Cardiac septum (tissue), 1 donor: ENCODE data around the gene NAALADL2. TPM values are rescaled to one million over a fixed set of nuclear protein-coding genes. Genes with fewer than 3 reads are reported as not detected.
"Not testable (repeated sequence)": the region's sequence is repeated elsewhere in the genome, so short reads cannot be mapped to it uniquely, and the experiment has no call there.

Experiments
- DNase-seq: peaks from one replicate; pipeline ENCODE4 v3.0.0-alpha.2; 2020; ENCODE audit warnings: low spot score
- intact Hi-C: fragments of 100-400 bp; cut with DNase I; formaldehyde crosslinking; loops from one replicate; pipeline ENCODE4 v1.14.0; 2022
- total RNA-seq: library from RNA; stranded (reverse); fragmentation: NEBNext Ultra II Directional; extraction: Animal tissue kit (Norgen Biotek cat#: 25700); gene quantifications from one replicate; pipeline ENCODE4 v1.2.1, GENCODE V29; 2021
- donor health status: DM: no; HTN: no; CAD: no.

NAALADL2 gene
- total RNA-seq, 1 donor from 2014 or later: 10.4 TPM

DNA sequence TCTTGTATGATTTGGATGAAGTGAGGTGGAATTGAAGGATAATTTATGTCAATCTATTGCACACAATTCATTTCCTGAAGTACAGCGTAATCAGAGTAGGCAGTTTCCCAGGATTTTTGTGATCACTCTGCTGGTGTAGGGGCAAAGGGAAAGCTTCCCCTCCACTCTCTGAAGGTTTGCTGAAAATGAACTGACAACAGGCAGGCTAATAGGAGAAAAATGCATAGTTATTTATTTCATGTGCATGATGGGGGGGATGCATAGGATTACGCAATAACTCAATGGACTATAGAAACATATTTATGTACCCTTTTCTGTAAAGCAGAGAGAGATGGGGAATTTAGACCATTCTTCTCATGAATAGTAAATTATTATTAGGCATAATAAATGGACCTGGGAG lies 872.9 kb downstream of the NAALADL2 start:
- intact Hi-C loops: no loop called here
- DNase-seq: no peak

DNA sequence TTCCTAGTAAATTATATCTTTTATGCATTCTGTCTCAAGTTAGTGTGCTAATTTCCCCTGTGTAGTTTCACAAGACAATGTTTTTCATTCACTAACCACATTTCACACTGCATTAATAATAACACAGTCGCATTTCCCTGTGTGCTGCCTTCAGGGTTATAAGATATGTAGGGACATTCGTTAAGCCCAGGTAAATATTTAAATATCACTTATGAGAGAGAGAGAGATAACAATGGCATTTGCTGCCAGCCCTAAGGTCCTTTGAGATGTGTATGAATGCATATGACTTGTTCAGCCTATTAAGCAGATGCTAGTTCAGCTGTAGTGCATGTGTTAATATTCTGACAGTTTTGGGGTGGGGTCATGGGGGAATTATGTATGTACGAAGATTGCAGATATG lies 876.7 kb downstream of the NAALADL2 start:
- intact Hi-C loops: no loop called here

GRCh38 chr3:175737646-175738572 lies 878.8 kb downstream of the NAALADL2 start:
- intact Hi-C loops: no loop called here
- DNase-seq: no peak

More for the DNA sequence above, 876.7 kb downstream of the NAALADL2 start:
- DNase-seq: no peak

DNA sequence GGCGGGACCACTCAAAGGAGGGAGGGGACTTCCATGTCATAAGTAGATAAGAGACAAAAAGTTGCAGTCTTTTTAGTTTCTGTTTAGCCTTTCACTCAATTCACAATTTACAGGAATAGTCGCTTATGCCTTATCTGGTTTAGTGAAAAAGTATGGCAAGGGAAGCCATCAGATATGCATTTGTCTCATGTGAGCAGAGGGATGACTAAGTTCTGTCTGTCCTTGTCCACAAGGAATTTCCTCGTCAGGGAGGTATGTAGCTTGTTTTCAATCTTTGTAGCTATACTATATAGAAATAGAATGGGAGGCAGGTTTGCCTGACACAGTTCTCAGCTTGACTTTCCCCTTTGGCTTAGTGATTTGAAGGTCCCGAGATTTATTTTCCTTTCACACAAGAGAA lies 882.8 kb downstream of the NAALADL2 start:
- no peak for DNase-seq
- intact Hi-C loops: no loop called here

- no peak for DNase-seq
- intact Hi-C loops: no loop called here
Observed at GRCh38 chr3:175743733-175744400, 884.7 kb downstream of the NAALADL2 start.

- intact Hi-C loops: no loop called here
- no peak for DNase-seq
Observed at GRCh38 chr3:175746308-175746707, 887.2 kb downstream of the NAALADL2 start.

- intact Hi-C loops: no loop called here
- no peak for DNase-seq
Observed at GRCh38 chr3:175748087-175748730, 889.1 kb downstream of the NAALADL2 start.

- DNase-seq: no peak
- intact Hi-C loops: no loop called here
Observed at GRCh38 chr3:175749981-175750380, 890.8 kb downstream of the NAALADL2 start.

DNA sequence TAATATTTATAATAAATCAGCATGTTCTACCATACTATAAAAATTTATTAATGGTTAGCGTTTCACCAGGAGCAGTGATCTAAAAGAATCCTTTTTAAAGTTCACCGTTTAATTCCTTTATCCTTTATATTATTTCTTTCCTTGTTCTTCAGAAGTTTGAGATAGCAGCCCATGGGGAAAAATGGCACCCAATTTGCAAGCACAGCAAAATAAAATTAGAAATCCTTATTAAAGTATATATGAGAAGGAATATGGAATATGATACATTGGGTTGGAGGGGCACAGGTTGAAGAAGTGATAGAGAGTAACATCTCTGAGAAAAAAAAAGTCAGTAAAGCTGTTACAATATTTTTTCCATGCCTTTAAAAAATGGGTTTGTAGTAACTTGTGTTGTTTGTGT lies 892.0 kb downstream of the NAALADL2 start:
- DNase-seq: no peak
- intact Hi-C loops: no loop called here

DNA sequence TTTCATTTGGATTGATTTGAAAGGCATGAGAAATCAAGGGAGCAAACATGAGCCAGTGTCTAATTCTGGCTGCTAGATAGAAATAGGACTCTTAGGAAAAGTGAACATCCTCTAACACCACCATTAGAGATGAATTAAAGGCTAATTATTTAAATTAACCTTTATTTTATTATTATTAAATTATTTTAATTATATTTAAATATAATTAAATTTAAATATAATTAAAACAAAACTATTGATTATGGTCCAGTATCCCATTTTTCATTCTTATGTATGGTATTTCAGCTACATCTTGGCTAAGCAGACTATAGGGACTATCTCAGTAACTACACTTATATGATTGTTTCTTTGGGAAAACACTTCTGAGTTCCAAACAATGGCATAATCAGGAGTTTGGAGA lies 904.8 kb downstream of the NAALADL2 start:
- intact Hi-C loops: no loop called here
- no peak for DNase-seq

DNA sequence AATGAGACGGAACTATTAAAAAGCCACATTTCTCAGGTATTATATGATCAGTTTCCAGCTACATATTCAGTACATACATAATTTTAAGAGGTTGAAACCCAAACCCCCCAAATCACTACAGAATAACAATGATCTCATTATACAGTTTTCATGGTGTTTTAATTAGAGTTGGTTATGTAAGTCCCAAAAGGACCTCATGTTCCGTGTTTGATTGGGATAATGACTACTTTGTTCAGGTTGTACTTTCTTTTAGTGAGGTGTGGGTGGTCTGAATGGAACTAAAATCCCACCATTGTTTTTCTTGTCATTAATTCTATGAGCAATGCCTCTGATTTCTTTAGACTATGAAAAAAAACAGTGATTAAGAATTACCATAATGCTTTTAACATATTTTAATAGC lies 905.6 kb downstream of the NAALADL2 start:
- intact Hi-C loops: no loop called here
- no peak for DNase-seq

GRCh38 chr3:175770426-175770825 lies 911.3 kb downstream of the NAALADL2 start:
- intact Hi-C loops: no loop called here
- no peak for DNase-seq

DNA sequence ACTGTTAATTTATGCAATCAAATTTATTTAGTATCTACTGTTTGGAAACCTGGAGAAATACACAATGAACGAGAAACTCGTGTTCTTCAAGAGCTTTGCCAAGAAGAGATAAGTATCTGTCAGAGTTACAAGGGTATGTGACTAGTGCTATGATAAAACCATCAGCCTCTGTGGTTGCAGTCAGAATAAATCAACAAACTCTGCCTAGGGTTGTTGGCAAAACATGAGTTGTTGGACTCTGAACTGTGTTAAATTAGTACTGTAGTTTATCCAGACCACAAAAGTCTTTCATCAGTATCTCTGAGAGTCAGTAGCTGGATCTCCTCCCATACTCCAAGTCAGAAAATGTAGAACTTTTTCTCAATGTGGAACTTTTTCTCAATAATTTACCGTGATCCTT lies 918.4 kb downstream of the NAALADL2 start:
- intact Hi-C loops: no loop called here
- DNase-seq: no peak

GRCh38 chr3:175777965-175778364 lies 918.8 kb downstream of the NAALADL2 start:
- intact Hi-C loops: no loop called here
- no peak for DNase-seq

DNA sequence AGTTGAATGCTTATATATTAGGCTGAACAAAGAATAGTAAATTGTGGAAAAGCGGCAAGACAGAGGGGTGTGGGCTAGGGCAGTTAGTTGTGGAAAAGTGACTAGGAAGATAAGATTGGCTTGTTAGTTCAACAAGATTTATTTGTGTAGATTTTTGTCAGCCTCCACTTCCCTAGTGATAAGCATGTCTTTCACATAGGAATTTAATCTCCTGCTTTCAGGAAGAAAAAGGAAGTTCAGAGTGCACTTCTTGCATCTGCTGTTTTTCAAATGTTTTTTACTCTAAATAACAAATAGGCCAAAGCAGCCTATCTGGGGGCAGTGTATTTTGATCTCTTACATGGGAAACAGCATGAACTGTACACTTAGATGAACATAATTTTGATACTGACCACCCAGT lies 919.9 kb downstream of the NAALADL2 start:
- intact Hi-C loops: no loop called here
- DNase-seq: no peak

DNA sequence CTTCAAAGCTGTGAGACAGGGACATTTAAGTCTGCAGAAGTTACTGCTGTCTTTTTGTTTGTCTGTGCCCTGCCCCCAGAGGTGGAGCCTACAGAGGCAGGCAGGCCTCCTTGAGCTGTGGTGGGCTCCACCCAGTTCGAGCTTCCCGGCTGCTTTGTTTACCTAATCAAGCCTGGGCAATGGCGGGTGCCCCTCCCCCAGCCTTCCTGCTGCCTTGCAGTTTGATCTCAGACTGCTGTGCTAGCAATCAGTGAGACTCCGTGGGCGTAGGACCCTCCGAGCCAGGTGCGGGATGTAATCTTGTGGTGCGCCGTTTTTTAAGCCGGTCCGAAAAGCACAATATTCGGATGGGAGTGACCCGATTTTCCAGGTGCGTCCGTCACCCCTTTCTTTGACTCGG lies 928.0 kb downstream of the NAALADL2 start:
- intact Hi-C loops, DNase-seq: not testable (repeated sequence)

- intact Hi-C loops: no loop called here
- no peak for DNase-seq
Observed at GRCh38 chr3:175792245-175792644, 933.1 kb downstream of the NAALADL2 start.

- intact Hi-C loops: no loop called here
- no peak for DNase-seq
Observed at GRCh38 chr3:175798326-175798725, 939.2 kb downstream of the NAALADL2 start.

- intact Hi-C loops: no loop called here
- no peak for DNase-seq
Observed at GRCh38 chr3:175805825-175806224, 946.7 kb downstream of the NAALADL2 start.

DNA sequence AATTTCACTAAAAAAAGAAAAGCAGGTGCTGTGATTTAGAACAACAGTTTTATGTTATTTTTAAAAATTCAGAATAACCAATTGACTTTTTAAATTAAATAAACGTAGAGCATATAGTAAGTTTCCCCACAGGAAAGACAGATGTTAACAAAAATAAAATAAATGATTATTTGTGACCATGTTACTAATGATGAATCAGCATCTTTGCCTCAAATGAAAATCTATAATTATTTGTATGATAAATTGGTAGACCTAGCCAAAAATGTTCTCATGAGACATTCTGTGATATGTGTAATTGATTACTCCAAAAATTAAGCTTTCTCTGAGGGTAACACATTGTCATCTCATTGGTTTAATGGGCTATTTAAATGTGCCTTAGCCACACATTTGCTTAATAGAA lies 948.0 kb downstream of the NAALADL2 start:
- intact Hi-C loops: no loop called here
- no peak for DNase-seq
